Neural progenitor cell (in vitro differentiated cells): ENCODE measurements around the gene ETFB.

ENCODE experiments used
- CTCF ChIP-seq: fragments of 200-600 bp; sonication (generic); IDR thresholded peaks from 2 replicates; pipeline ENCODE4 v1.5.1; 2017; ENCODE audit warnings: antibody characterized with exemption, mild to moderate bottlenecking
- EZH2 ChIP-seq: fragments of 200-600 bp; sonication (generic); IDR thresholded peaks from 2 replicates; pipeline ENCODE4 v1.6.1; 2017; ENCODE audit warnings: antibody characterized with exemption, mild to moderate bottlenecking, moderate library complexity

GRCh38 chr19:51407511-51408131 lies 41.4 kb upstream of the ETFB start:
- peak; percentile 63 for TF ChIP-seq CTCF
- no peak for TF ChIP-seq EZH2
